Liver (tissue), 9 donors: ENCODE measurements around the gene TSHZ2. TPM values are rescaled to one million over a fixed set of nuclear protein-coding genes. Genes with fewer than 3 reads are reported as not detected.

ENCODE experiments used
- DNase-seq: peaks from one replicate; pipeline ENCODE4 v3.0.0-alpha.2; 2017; ENCODE audit warnings: low spot score
- H3K27ac ChIP-seq, 2 donors: one replicate each; pipeline ENCODE4 v1.7.0; 2013; ENCODE audit warnings: inconsistent platforms in 2 of 2, low read length in 2 of 2, control low read depth in 1 of 2, low read depth in 1 of 2, mild to moderate bottlenecking in 1 of 2
- H3K27me3 ChIP-seq, 4 donors: one replicate each; pipeline versions ENCODE4 v1.6.1 to v1.7.0; 2013; ENCODE audit warnings: low read length in 3 of 4, inconsistent platforms in 1 of 4, mild to moderate bottlenecking in 1 of 4, moderate library complexity in 1 of 4; ENCODE audit not compliant: control insufficient read depth in 4 of 4, insufficient read depth in 4 of 4
- H3K36me3 ChIP-seq, 4 donors: one replicate each; pipeline versions ENCODE4 v1.6.1 to v1.7.0; 2013; ENCODE audit warnings: low read length in 3 of 4, mild to moderate bottlenecking in 3 of 4, low read depth in 1 of 4, moderate library complexity in 1 of 4; ENCODE audit not compliant: control insufficient read depth in 4 of 4, insufficient read depth in 3 of 4
- H3K4me1 ChIP-seq, 4 donors: one replicate each; pipeline versions ENCODE4 v1.6.1 to v1.7.0; 2013; ENCODE audit warnings: low read length in 3 of 4, mild to moderate bottlenecking in 3 of 4, moderate library complexity in 1 of 4; ENCODE audit not compliant: control insufficient read depth in 4 of 4, insufficient read depth in 4 of 4
- H3K4me3 ChIP-seq, 3 donors: one replicate each; pipeline versions ENCODE4 v1.6.1 to v1.7.0; 2013; ENCODE audit warnings: low read length in 3 of 3, control low read depth in 1 of 3, low read depth in 1 of 3, mild to moderate bottlenecking in 1 of 3
- H3K9ac ChIP-seq, 2 donors: one replicate each; pipeline ENCODE4 v1.7.0; 2013; ENCODE audit warnings: low read length in 2 of 2, mild to moderate bottlenecking in 2 of 2, moderate library complexity in 2 of 2, control low read depth in 1 of 2, low read depth in 1 of 2
- H3K9me3 ChIP-seq, 4 donors: one replicate each; pipeline versions ENCODE4 v1.6.1 to v1.7.0; 2013; ENCODE audit warnings: low read length in 3 of 4; ENCODE audit not compliant: control insufficient read depth in 4 of 4
- CTCF ChIP-seq: fragments of 150-350 bp; IDR thresholded peaks from 2 replicates; pipeline ENCODE4 v1.5.1; 2017; ENCODE audit warnings: improper control_type of control experiment, low read depth, low read length; ENCODE audit not compliant: missing input control
- FOXA1 ChIP-seq: IDR thresholded peaks from 2 replicates; pipeline ENCODE4 v1.6.1; 2016; ENCODE audit warnings: antibody characterized with exemption
- GABPA ChIP-seq, 2 donors: IDR thresholded peaks in 1 of 2; conservative IDR thresholded peaks in 1 of 2; 2 replicates each; pipeline ENCODE4 v1.6.1; 2016; ENCODE audit warnings: antibody characterized with exemption in 2 of 2, mild to moderate bottlenecking in 1 of 2, moderate library complexity in 1 of 2
- HNF4A ChIP-seq, 2 donors: conservative IDR thresholded peaks; 2 replicates each; pipeline ENCODE4 v1.6.1; 2016; ENCODE audit warnings: antibody characterized with exemption in 2 of 2, mild to moderate bottlenecking in 2 of 2
- MAX ChIP-seq: IDR thresholded peaks from 2 replicates; pipeline ENCODE4 v1.6.1; 2016; ENCODE audit warnings: antibody characterized with exemption
- NR2F2 ChIP-seq: IDR thresholded peaks from 2 replicates; pipeline ENCODE4 v1.6.1; 2016; ENCODE audit warnings: antibody characterized with exemption
- RAD21 ChIP-seq, 2 donors: IDR thresholded peaks; 2 replicates each; pipeline ENCODE4 v1.6.1; 2016; ENCODE audit warnings: antibody characterized with exemption in 2 of 2, mild to moderate bottlenecking in 2 of 2
- RXRA ChIP-seq, 2 donors: IDR thresholded peaks; 2 replicates each; pipeline ENCODE4 v1.6.1; 2017 to 2018; ENCODE audit warnings: antibody characterized with exemption in 2 of 2, mild to moderate bottlenecking in 1 of 2
- SP1 ChIP-seq: IDR thresholded peaks from 2 replicates; pipeline ENCODE4 v1.6.1; 2018; ENCODE audit warnings: antibody characterized with exemption, mild to moderate bottlenecking
- TAF1 ChIP-seq: conservative IDR thresholded peaks from 2 replicates; pipeline ENCODE4 v1.6.1; 2016; ENCODE audit warnings: antibody characterized with exemption, mild to moderate bottlenecking
- YY1 ChIP-seq: IDR thresholded peaks from 2 replicates; pipeline ENCODE4 v1.6.1; 2016; ENCODE audit warnings: antibody characterized with exemption, mild to moderate bottlenecking
- ZBTB33 ChIP-seq: IDR thresholded peaks from 2 replicates; pipeline ENCODE4 v1.6.1; 2016; ENCODE audit warnings: antibody characterized with exemption
- WGBS: extraction: QIAGEN DNeasy Blood & Tissue Kit; methylation state at CpG from one replicate; pipeline ENCODE4 v1.1.7; 2013; 5-methylcytosine and 5-hydroxymethylcytosine counted together
- polyA plus RNA-seq, 2 donors: library from polyadenylated mRNA; stranded (reverse) in 1 of 2; unstranded in 1 of 2; fragments of 200-250 nt in 1 of 2; fragments of >200 nt in 1 of 2; fragmentation: Nextera tagmentation in 1 of 2; extraction: Ambion mirVana in 1 of 2; gene quantifications; one replicate each; pipeline versions ENCODE4 v1.2.1 to v1.2.3, GENCODE V29; 2013 to 2015
- total RNA-seq, 2 donors: library from RNA; depleted of rRNA; stranded (reverse); fragments of >200 nt; gene quantifications; one replicate each; pipeline ENCODE4 v1.2.3, GENCODE V29; 2014
- donor health status: healthy.
- donor health status: healthy.
- donor health status: healthy.
- donor health status: healthy.
- donor health status: healthy.

TSHZ2 gene
- total and polyA plus RNA-seq, 4 donors: 2.9 to 11.3 (median 7.8) TPM

GRCh38 chr20:52933867-52934266, 38.3 kb upstream of the TSHZ2 start:
- H3K4me1 ChIP-seq: no peaks in the 10 kb centered on the region
- 57% methylated on average over 1 of the region's 1 CpG for WGBS
- no peaks in the 10 kb centered on the region for H3K36me3 ChIP-seq
- no peak for TF ChIP-seq GABPA (IDR thresholded peaks at IDR 0.05 in 1 of 2, conservative IDR thresholded peaks at IDR 0.05 in 1 of 2)
- TF ChIP-seq YY1: no peak
- TF ChIP-seq RXRA (IDR thresholded peaks at IDR 0.05): no peak
- no peak for TF ChIP-seq FOXA1
- no peak for TF ChIP-seq HNF4A (conservative IDR thresholded peaks at IDR 0.05)
- no peak for TF ChIP-seq NR2F2
- no peaks in the 10 kb centered on the region for H3K27me3 ChIP-seq
- no peak overlapping the region for H3K27ac ChIP-seq
- no peak for DNase-seq
- no peak overlapping the region for H3K9ac ChIP-seq
- no peak overlapping the region for H3K4me3 ChIP-seq
- H3K9me3 ChIP-seq: no peaks in the 10 kb centered on the region

GRCh38 chr20:52936351-52937340, 35.5 kb upstream of the TSHZ2 start:
- Histone ChIP-seq H3K27ac (no peak overlapping the region), H3K9ac (no peak overlapping the region), H3K9me3 (no peaks in the 10 kb centered on the region), H3K4me1 (no peaks in the 10 kb centered on the region), H3K4me3 (no peak overlapping the region), H3K36me3 (no peaks in the 10 kb centered on the region), H3K27me3 (no peaks in the 10 kb centered on the region)
- TF ChIP-seq SP1 (no peak), ZBTB33 (no peak), GABPA (IDR thresholded peaks at IDR 0.05 in 1 of 2, conservative IDR thresholded peaks at IDR 0.05 in 1 of 2) (no peak), TAF1 (no peak)
- 91% methylated on average over 16 of the region's 16 CpGs for WGBS
- DNase-seq: no peak

- Histone ChIP-seq H3K27me3 (no peaks in the 10 kb centered on the region), H3K9me3 (no peaks in the 10 kb centered on the region), H3K27ac (no peak overlapping the region), H3K4me1 (no peaks in the 10 kb centered on the region), H3K36me3 (no peaks in the 10 kb centered on the region), H3K9ac (no peak overlapping the region), H3K4me3 (no peak overlapping the region)
- DNase-seq: no peak
- WGBS: 77% methylated on average over 6 of the region's 6 CpGs
- TF ChIP-seq MAX (no peak), RAD21 (IDR thresholded peaks at IDR 0.05) (peak; percentile 37 to 50), CTCF (peak; percentile 19)
These were observed 34.5 kb upstream of the TSHZ2 start for GRCh38 chr20:52937591-52938100.
